ENCODE data around the gene NFX1.
"Not testable (repeated sequence)": the region's sequence is repeated elsewhere in the genome, so short reads cannot be mapped to it uniquely, and the experiment has no call there.

The NFX1 gene

GRCh38 chr9:33385979-33386640 is 95.8 kb downstream of the NFX1 start:
- DNase-seq (ENCODE audit: low read depth); H3K4me3 ChIP-seq (ENCODE audit: control insufficient read depth, low read depth, low read length): not testable (repeated sequence)

GRCh38 chr9:33386641-33386996 is 96.3 kb downstream of the NFX1 start:
- not testable (repeated sequence) for DNase-seq (ENCODE audit: low read depth); H3K4me3 ChIP-seq (ENCODE audit: control insufficient read depth, low read depth, low read length)

DNA sequence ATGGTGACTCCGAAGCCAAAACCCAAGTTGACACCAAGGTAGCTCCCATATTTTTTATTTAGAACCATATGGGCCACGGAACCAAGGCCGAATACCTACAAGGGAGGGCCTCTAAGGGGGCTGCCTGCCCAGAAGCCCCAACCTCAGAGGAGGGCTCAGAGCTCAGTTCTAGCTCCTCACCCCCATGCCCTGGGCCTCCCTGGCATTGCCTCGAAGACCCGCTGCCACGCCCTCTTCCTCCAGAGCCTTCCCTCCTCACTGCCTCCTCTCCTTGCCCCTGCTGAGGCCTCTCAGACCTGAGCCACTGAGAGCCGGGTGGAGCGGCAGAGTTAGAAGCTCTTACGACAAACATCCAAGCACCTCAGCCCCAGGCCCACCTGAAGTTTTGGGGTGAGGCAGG is 96.7 kb downstream of the NFX1 start:
- not testable (repeated sequence) for H3K4me3 ChIP-seq (ENCODE audit: control insufficient read depth, low read depth, low read length); DNase-seq (ENCODE audit: low read depth)

GRCh38 chr9:33388110-33388994 is 98.0 kb downstream of the NFX1 start:
- TF ChIP-seq, protein P1, sequence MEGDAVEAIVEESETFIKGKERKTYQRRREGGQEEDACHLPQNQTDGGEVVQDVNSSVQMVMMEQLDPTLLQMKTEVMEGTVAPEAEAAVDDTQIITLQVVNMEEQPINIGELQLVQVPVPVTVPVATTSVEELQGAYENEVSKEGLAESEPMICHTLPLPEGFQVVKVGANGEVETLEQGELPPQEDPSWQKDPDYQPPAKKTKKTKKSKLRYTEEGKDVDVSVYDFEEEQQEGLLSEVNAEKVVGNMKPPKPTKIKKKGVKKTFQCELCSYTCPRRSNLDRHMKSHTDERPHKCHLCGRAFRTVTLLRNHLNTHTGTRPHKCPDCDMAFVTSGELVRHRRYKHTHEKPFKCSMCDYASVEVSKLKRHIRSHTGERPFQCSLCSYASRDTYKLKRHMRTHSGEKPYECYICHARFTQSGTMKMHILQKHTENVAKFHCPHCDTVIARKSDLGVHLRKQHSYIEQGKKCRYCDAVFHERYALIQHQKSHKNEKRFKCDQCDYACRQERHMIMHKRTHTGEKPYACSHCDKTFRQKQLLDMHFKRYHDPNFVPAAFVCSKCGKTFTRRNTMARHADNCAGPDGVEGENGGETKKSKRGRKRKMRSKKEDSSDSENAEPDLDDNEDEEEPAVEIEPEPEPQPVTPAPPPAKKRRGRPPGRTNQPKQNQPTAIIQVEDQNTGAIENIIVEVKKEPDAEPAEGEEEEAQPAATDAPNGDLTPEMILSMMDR (conservative IDR thresholded peaks at IDR 0.05; ENCODE audit: control insufficient read depth, insufficient read depth, low read depth, low read length) = no peak
- no peak overlapping the region for H3K4me3 ChIP-seq (ENCODE audit: control insufficient read depth, low read depth, low read length)
- DNase-seq (ENCODE audit: low read depth) = no peak

GRCh38 chr9:33391111-33391771 is 100.9 kb downstream of the NFX1 start:
- not testable (repeated sequence) for H3K4me3 ChIP-seq (ENCODE audit: control insufficient read depth, low read depth, low read length)
- peak; percentile 98 for DNase-seq (ENCODE audit: low read depth)

DNA sequence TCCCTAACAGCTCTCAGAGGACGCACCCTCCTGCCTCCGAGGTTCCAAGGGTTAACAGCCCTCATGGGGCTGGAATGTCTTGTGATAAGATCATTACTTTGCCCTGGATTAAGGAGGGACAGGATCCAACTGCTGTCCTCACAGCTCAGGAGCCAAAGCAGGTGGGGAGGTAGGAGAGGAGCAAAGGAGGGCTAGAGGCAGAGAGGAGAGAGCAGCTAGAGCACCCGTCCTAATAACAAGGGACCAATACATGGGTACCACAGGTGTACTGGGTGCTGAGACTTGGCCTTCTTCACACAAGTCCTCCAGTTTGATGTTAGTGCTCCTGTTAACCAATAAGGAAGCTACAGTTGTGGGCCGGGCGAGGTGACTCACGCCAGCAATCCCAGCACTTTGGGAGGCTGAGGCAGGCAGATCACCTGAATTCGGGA is 102.3 kb downstream of the NFX1 start:
- not testable (repeated sequence) for DNase-seq (ENCODE audit: low read depth); H3K4me3 ChIP-seq (ENCODE audit: control insufficient read depth, low read depth, low read length)

GRCh38 chr9:33393581-33393980 is 103.3 kb downstream of the NFX1 start:
- H3K4me3 ChIP-seq (ENCODE audit: control insufficient read depth, low read depth, low read length) = no peak overlapping the region
- TF ChIP-seq, protein P1 (conservative IDR thresholded peaks at IDR 0.05; ENCODE audit: control insufficient read depth, insufficient read depth, low read depth, low read length) = no peak
- DNase-seq (ENCODE audit: low read depth) = no peak

- peak; percentile 30 for DNase-seq (ENCODE audit: low read depth)
- H3K4me3 ChIP-seq (ENCODE audit: control insufficient read depth, low read depth, low read length) = not testable (repeated sequence)
Observed at GRCh38 chr9:33393986-33394385, 103.7 kb downstream of the NFX1 start.

- not testable (repeated sequence) for DNase-seq (ENCODE audit: low read depth); H3K4me3 ChIP-seq (ENCODE audit: control insufficient read depth, low read depth, low read length)
Observed at GRCh38 chr9:33395159-33395879, 105.0 kb downstream of the NFX1 start.

- DNase-seq (ENCODE audit: low read depth); H3K4me3 ChIP-seq (ENCODE audit: control insufficient read depth, low read depth, low read length): not testable (repeated sequence)
Observed at GRCh38 chr9:33397801-33398200, 107.5 kb downstream of the NFX1 start.

DNA sequence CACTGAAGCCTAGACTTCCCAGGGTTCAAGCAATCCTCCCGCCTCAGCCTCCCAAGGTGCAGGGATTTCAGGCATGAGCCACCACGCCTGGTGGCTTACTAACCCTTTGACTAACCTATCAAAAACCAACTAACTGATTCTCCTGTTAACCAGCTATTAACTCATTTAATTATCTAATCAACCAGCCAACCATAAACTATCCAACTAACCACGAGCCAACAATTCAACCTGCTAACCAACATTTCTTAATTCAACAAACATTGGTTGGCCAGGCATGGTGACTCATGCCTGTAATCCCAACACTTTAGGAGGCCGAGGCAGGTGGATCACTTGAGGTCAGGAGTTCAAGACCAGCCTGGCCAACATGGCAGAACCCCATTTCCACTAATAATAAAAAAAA is 108.7 kb downstream of the NFX1 start:
- not testable (repeated sequence) for H3K4me3 ChIP-seq (ENCODE audit: control insufficient read depth, low read depth, low read length); DNase-seq (ENCODE audit: low read depth)

DNA sequence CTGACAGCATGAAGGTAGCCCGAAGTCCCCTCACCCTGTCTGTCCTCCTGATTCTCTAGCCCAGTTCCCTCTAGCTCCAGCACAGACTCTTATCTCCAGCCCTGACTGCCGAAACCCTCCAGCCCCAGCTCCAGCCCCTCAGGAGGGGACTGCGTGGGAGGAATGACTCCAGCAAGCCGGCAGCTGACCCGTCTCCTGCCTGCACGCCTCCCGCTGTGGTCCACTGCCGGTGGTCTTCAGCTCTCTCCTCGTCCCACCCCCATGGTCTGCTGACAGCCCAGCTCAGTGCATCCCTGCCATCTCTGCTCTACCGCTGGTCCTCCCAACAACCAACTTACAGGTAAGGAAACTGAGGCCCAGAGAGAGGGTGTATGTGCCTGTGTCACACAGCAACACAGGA is 111.5 kb downstream of the NFX1 start:
- not testable (repeated sequence) for H3K4me3 ChIP-seq (ENCODE audit: control insufficient read depth, low read depth, low read length); DNase-seq (ENCODE audit: low read depth)

GRCh38 chr9:33402371-33402770 is 112.1 kb downstream of the NFX1 start, which contains the start of gene AQP7:
Gene AQP7 (minus strand): TSS chr9:33402568. CDS start chr9:33401262, 1,306 bp downstream.
- not testable (repeated sequence) for DNase-seq (ENCODE audit: low read depth); H3K4me3 ChIP-seq (ENCODE audit: control insufficient read depth, low read depth, low read length)
